Loucy (cell line): ENCODE results near the gene FOXP1.

Source experiments
- H2AFZ ChIP-seq: fragments of 200-600 bp; sonication (generic); 2 replicates; pipeline ENCODE4 v1.6.0; 2016; ENCODE audit warnings: antibody characterized with exemption, mild to moderate bottlenecking, low read length, moderate library complexity
- H3F3A ChIP-seq: fragments of 200-600 bp; 2 replicates; pipeline ENCODE4 v1.6.0; 2016; ENCODE audit warnings: antibody characterized with exemption, low read depth, mild to moderate bottlenecking
- H3K27me3 ChIP-seq: fragments of 200-600 bp; sonication (generic); 2 replicates; pipeline ENCODE4 v1.6.1; 2014; ENCODE audit warnings: low read length, mild to moderate bottlenecking; ENCODE audit not compliant: insufficient read depth, poor library complexity, severe bottlenecking
- H3K36me3 ChIP-seq: fragments of 200-600 bp; sonication (generic); 2 replicates; pipeline ENCODE4 v1.6.1; 2016; ENCODE audit warnings: low read length; ENCODE audit not compliant: insufficient read depth
- H3K4me1 ChIP-seq: fragments of 200-600 bp; sonication (generic); 2 replicates; pipeline ENCODE4 v1.5.1; 2014; ENCODE audit warnings: low read length, mild to moderate bottlenecking; ENCODE audit not compliant: insufficient read depth, poor library complexity, severe bottlenecking
- H3K4me2 ChIP-seq: fragments of 200-600 bp; sonication (generic); 2 replicates; pipeline ENCODE4 v1.6.0; 2014; ENCODE audit warnings: antibody characterized with exemption, low read length, low read depth, mild to moderate bottlenecking; ENCODE audit not compliant: poor library complexity, severe bottlenecking
- H3K4me3 ChIP-seq: fragments of 200-600 bp; sonication (generic); 2 replicates; pipeline ENCODE4 v1.5.1; 2014; ENCODE audit warnings: low read length, mild to moderate bottlenecking, mixed read lengths; ENCODE audit not compliant: poor library complexity, severe bottlenecking
- H3K79me2 ChIP-seq: fragments of 200-600 bp; sonication (generic); 2 replicates; pipeline ENCODE4 v1.6.1; 2014; ENCODE audit warnings: low read length; ENCODE audit not compliant: insufficient read depth
- H3K9ac ChIP-seq: fragments of 200-600 bp; sonication (generic); 2 replicates; pipeline ENCODE4 v1.6.0; 2014; ENCODE audit warnings: mild to moderate bottlenecking, low read depth, low read length, moderate library complexity; ENCODE audit not compliant: poor library complexity, severe bottlenecking
- H3K9me2 ChIP-seq: fragments of 200-600 bp; sonication (generic); replicated peaks from 2 replicates; pipeline ENCODE4 v1.6.1; 2016; ENCODE audit warnings: low read depth, low read length, mixed read lengths
- H3K9me3 ChIP-seq: fragments of 200-600 bp; sonication (generic); 2 replicates; pipeline ENCODE4 v1.6.1; 2014; ENCODE audit warnings: mild to moderate bottlenecking, antibody characterized with exemption, low read length, low read depth; ENCODE audit not compliant: insufficient read depth
- H4K20me1 ChIP-seq: fragments of 200-600 bp; sonication (generic); 2 replicates; pipeline ENCODE4 v1.6.0; 2014; ENCODE audit warnings: antibody characterized with exemption, low read length, mild to moderate bottlenecking; ENCODE audit not compliant: insufficient read depth, poor library complexity, severe bottlenecking
- EZH2phosphoT487 ChIP-seq: fragments of 200-600 bp; IDR thresholded peaks from 2 replicates; pipeline ENCODE4 v1.6.1; 2018; ENCODE audit warnings: antibody characterized with exemption, mild to moderate bottlenecking, moderate library complexity, borderline replicate concordance
- TF ChIP-seq, protein P1 (sequence below): fragments of 200-600 bp; sonication (generic); conservative IDR thresholded peaks from 2 replicates; pipeline ENCODE4 v1.5.1; 2014; ENCODE audit warnings: mild to moderate bottlenecking, antibody characterized with exemption, low read length

The FOXP1 gene

DNA sequence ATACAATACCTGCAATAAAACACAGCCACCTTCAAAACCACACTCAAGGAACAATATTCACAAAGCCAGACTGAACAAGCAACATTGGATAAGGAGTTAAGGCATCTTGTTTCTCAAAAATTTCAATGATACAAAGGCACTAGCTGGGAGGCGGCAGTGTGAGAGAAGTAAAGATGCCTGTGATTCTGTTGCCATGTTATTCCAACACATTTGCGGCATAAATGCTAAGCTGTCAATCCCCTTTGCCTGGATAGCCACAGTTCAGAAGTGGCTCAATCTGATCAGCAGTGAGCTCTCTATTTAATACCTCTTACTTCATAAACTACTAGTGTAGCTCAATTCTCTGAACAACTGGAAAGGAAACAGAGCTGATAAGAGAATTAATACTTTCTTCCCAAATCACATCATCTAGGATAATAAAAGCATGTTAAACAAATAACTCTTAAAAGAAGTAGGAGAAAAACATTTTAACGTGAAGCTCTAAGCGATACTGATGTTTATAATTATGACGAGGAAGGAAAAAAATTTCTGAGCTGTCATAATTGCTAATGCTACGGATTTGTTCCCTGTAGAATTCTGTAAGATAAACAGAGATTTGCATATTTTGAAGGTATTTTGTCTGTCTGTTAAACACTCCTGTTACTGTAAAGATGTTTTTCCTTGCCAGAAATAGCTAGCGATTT lies 358.4 kb downstream of the FOXP1 start:
- Histone ChIP-seq H3K4me3 (no peak overlapping the region), H3K4me2 (no peak overlapping the region), H3F3A (no peaks in the 10 kb centered on the region; the same call in 1 of the 2 replicates), H4K20me1 (peaks cover 5% of the 10 kb centered on the region), H3K9me2 (no peaks in the 10 kb centered on the region), H3K79me2 (peaks cover 15% of the 10 kb centered on the region; the same call in 1 of the 2 replicates), H3K9ac (no peak overlapping the region), H2AFZ (no peak overlapping the region), H3K27me3 (no peaks in the 10 kb centered on the region), H3K36me3 (no peaks in the 10 kb centered on the region), H3K9me3 (no peaks in the 10 kb centered on the region), H3K4me1 (peaks cover 19% of the 10 kb centered on the region)
- TF ChIP-seq, protein P1, sequence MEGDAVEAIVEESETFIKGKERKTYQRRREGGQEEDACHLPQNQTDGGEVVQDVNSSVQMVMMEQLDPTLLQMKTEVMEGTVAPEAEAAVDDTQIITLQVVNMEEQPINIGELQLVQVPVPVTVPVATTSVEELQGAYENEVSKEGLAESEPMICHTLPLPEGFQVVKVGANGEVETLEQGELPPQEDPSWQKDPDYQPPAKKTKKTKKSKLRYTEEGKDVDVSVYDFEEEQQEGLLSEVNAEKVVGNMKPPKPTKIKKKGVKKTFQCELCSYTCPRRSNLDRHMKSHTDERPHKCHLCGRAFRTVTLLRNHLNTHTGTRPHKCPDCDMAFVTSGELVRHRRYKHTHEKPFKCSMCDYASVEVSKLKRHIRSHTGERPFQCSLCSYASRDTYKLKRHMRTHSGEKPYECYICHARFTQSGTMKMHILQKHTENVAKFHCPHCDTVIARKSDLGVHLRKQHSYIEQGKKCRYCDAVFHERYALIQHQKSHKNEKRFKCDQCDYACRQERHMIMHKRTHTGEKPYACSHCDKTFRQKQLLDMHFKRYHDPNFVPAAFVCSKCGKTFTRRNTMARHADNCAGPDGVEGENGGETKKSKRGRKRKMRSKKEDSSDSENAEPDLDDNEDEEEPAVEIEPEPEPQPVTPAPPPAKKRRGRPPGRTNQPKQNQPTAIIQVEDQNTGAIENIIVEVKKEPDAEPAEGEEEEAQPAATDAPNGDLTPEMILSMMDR: no peak
- no peak for TF ChIP-seq EZH2phosphoT487

DNA sequence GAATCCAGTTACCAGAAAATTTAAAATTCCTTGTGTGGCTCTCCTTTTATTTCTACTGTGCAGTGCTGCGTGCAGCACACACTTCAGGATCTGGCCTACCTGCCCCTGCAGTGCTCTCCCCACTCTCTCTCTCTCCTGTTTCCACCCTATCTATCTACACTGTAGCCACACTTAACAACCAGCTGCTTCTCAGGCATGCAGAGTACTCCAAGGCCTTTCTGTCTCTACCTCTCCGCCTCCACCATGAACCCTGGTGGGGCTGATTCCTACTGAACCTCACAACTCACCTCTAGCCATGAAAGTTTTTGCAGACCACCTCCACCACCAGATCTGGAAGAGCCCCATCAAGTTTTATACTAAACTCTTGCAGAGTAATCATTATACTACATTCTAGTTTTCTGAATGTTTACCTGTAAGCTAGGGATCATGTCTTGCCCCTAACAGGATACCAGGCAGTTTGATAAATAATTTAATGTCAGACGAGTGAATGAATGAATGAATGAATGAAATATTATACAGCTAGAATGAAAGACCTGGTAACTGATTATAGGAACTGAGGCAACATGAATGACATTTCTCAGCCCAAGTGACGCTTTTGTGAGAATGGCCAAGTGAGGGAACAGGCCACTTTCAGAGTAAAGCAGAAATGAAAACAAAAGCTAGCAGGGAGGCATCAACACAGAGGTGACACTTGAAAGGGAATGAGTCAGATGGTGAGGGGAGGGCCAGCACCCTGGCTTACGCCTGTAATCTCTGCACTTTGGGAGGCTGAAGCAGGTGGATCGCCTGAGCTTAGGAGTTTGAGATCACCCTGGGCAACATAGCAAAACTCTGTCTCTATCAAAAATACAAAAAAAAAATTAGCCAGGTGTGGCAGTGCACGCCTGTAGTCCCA lies 363.5 kb downstream of the FOXP1 start:
- Histone ChIP-seq H3K4me1 (no peaks in the 10 kb centered on the region), H3K9me3 (no peaks in the 10 kb centered on the region), H4K20me1 (no peaks in the 10 kb centered on the region), H2AFZ (no peak overlapping the region), H3K36me3 (no peaks in the 10 kb centered on the region), H3K9ac (no peak overlapping the region), H3K4me2 (no peak overlapping the region), H3K79me2 (peaks cover 11% of the 10 kb centered on the region; the same call in 1 of the 2 replicates), H3K4me3 (no peak overlapping the region), H3K27me3 (no peaks in the 10 kb centered on the region), H3K9me2 (no peaks in the 10 kb centered on the region), H3F3A (no peaks in the 10 kb centered on the region)
- TF ChIP-seq, protein P1: no peak
- TF ChIP-seq EZH2phosphoT487: no peak

DNA sequence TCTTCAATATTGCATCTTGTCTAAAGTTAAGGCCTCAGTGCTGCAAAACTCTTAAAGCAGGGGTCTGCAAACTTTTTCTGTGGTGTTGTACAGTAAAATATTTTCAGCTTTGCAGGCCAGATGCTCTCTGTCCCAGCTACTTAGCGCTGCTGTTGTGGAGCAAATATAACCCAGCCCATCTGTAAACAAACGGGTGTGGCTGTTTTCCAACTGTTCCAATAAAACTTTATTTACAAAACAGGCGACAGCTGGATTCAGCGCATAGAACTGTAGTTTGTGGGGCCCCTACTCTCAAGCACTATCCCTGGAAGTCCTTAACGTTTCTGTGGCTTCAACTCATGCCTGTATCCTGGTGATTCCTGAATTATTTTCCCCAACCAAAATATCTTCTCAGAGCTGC lies 365.0 kb downstream of the FOXP1 start:
- Histone ChIP-seq H3K9me2 (no peaks in the 10 kb centered on the region), H3K9ac (no peak overlapping the region), H3K9me3 (no peaks in the 10 kb centered on the region), H3K79me2 (peaks cover 8% of the 10 kb centered on the region; the same call in 1 of the 2 replicates), H3K4me3 (no peak overlapping the region), H3F3A (no peaks in the 10 kb centered on the region), H3K27me3 (no peaks in the 10 kb centered on the region), H3K36me3 (no peaks in the 10 kb centered on the region; the same call in 1 of the 2 replicates), H3K4me2 (no peak overlapping the region), H3K4me1 (no peaks in the 10 kb centered on the region), H2AFZ (no peak overlapping the region), H4K20me1 (no peaks in the 10 kb centered on the region)
- TF ChIP-seq EZH2phosphoT487: no peak
- TF ChIP-seq, protein P1: no peak
